OCI-LY7 (cell line): ENCODE data around the gene ANXA3.

Source experiments
- EZH2phosphoT487 ChIP-seq: fragments of 200-600 bp; sonication (generic); IDR thresholded peaks from 2 replicates; pipeline ENCODE4 v1.6.1; 2018; ENCODE audit warnings: low read depth, borderline replicate concordance, mild to moderate bottlenecking, mixed run types, antibody characterized with exemption, low read length, moderate library complexity, mixed read lengths
- TF ChIP-seq, protein P1 (sequence below): fragments of 200-600 bp; sonication (generic); conservative IDR thresholded peaks from 2 replicates; pipeline ENCODE4 v1.5.1; 2014; ENCODE audit warnings: mild to moderate bottlenecking, antibody characterized with exemption, low read length, moderate library complexity, mixed read lengths

DNA sequence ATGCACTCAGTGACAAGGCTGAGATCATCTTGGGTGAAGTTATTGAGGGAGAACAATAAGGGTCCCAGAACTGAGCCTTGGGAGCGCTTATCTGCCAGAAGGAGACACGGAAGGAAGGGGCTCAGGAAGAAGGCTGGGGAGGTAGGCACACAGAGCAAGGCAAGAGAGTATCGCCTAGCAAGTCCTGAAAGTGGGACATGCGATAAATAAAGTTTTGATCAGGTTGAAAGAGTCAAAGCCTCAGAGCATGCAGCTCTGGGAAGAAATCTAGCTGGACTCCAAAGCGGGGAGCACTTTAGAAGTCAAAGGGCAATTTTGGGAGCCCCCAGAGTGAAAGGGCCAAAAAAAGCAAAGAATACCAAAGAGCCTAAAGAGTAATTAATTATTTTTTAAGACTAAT lies 17.7 kb upstream of the ANXA3 start:
- TF ChIP-seq, protein P1, sequence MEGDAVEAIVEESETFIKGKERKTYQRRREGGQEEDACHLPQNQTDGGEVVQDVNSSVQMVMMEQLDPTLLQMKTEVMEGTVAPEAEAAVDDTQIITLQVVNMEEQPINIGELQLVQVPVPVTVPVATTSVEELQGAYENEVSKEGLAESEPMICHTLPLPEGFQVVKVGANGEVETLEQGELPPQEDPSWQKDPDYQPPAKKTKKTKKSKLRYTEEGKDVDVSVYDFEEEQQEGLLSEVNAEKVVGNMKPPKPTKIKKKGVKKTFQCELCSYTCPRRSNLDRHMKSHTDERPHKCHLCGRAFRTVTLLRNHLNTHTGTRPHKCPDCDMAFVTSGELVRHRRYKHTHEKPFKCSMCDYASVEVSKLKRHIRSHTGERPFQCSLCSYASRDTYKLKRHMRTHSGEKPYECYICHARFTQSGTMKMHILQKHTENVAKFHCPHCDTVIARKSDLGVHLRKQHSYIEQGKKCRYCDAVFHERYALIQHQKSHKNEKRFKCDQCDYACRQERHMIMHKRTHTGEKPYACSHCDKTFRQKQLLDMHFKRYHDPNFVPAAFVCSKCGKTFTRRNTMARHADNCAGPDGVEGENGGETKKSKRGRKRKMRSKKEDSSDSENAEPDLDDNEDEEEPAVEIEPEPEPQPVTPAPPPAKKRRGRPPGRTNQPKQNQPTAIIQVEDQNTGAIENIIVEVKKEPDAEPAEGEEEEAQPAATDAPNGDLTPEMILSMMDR, result no peak
- no peak for TF ChIP-seq EZH2phosphoT487
